A172 (cell line): ENCODE results near the gene PDS5A. TPM values are rescaled to one million over a fixed set of nuclear protein-coding genes. Genes with fewer than 3 reads are reported as not detected.
"Not testable (repeated sequence)": the region's sequence is repeated elsewhere in the genome, so short reads cannot be mapped to it uniquely, and the experiment has no call there.

ENCODE experiments used
- DNase-seq: peaks from one replicate; pipeline ENCODE4 v3.0.0-alpha.2; 2015; ENCODE audit warnings: low spot score
- total RNA-seq: library from RNA; depleted of rRNA; stranded (reverse); fragments of >200 nt; shearing (Covaris generic); gene quantifications from 2 replicates; pipeline ENCODE4 v1.2.3, GENCODE V29; 2014; rRNA removed

The PDS5A gene, protein sequence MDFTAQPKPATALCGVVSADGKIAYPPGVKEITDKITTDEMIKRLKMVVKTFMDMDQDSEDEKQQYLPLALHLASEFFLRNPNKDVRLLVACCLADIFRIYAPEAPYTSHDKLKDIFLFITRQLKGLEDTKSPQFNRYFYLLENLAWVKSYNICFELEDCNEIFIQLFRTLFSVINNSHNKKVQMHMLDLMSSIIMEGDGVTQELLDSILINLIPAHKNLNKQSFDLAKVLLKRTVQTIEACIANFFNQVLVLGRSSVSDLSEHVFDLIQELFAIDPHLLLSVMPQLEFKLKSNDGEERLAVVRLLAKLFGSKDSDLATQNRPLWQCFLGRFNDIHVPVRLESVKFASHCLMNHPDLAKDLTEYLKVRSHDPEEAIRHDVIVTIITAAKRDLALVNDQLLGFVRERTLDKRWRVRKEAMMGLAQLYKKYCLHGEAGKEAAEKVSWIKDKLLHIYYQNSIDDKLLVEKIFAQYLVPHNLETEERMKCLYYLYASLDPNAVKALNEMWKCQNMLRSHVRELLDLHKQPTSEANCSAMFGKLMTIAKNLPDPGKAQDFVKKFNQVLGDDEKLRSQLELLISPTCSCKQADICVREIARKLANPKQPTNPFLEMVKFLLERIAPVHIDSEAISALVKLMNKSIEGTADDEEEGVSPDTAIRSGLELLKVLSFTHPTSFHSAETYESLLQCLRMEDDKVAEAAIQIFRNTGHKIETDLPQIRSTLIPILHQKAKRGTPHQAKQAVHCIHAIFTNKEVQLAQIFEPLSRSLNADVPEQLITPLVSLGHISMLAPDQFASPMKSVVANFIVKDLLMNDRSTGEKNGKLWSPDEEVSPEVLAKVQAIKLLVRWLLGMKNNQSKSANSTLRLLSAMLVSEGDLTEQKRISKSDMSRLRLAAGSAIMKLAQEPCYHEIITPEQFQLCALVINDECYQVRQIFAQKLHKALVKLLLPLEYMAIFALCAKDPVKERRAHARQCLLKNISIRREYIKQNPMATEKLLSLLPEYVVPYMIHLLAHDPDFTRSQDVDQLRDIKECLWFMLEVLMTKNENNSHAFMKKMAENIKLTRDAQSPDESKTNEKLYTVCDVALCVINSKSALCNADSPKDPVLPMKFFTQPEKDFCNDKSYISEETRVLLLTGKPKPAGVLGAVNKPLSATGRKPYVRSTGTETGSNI (N-terminal part only)
- total RNA-seq = 59.2 and 79.2 TPM in 2 replicates

DNA sequence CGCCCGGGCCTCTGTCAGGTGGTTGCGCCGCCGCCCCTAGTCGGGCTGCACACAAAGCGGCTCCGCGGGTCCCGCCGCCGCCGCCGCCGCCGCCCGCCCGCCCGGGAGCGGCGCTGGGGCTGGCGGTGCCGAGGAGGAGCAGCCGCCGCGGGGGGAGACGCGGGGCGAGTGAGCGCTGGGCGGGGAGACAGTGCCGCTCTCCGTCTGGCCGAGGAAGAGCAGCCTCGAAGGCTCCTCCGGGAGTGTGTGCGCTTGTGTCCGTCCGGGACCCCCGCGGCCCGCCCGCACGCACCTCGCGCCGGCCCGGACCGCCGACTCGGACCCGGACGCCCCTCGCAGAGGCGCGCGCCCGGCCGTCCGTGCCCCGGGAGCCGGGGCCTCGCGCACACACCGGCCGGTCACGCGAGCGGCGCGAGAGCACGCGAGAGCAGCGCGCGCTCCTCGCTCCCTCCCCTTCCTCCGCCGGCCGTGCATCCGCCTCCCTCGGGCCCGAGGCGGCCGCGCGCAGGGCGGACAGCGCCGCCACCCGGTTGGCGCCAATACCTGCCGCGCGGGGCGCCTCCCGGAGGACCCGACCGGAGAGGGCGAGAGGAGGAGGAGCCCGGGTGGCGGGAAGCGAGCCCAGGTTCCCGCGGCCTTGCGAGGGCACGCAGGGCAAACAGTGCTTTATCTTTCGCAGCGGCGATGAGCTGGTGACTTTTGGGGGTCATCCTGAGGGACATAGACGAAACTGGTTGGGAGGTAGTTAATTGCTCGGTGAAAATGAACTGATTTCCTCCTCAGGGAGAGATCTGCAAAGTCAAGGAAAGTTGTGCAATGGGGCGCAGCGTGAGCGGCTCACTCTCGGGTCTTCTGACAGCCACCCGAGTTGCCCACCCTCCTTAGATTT, at the start of gene PDS5A:
TSS of gene PDS5A (minus strand) at position 423 of the 889 bp plus-strand sequence. CDS start 1,334 bp downstream, outside the sequence.
- peak; percentile 66 for DNase-seq

DNA sequence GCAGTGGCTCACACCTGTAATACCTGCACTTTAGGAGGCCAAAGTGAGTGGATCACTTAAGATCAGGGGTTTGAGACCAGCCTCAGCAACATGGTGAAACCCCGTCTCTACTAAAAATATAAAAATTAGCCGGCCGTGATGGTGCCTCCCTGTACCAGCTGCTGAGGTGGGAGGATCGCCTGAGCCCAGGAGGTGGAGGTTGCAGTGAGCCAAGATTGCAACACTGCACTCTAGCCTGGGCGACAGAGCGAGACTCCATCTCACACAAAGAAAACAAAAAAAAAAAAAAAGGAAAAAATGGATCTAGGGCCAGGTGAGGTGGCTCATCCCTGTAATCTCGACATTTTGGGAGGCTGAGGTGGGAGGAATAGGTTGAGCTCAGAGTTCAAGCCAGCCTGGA, 46.3 kb upstream of the PDS5A start:
- DNase-seq = not testable (repeated sequence)

DNA sequence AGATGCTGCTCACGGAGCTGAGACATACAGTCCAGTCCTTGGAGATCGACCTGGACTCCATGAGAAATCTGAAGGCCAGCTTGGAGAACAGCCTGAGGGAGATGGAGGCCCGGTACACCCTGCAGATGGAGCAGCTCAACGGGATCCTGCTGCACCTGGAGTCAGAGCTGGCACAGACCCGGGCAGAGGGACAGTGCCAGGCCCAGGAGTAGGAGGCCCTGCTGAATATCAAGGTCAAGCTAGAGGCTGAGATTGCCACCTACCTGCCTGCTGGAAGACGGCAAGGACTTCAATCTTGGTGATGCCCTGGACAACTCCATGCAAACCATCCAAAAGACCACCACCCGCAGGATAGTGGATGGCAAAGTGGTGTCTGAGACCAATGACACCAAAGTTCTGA, 43.4 kb upstream of the PDS5A start:
- not testable (repeated sequence) for DNase-seq

DNA sequence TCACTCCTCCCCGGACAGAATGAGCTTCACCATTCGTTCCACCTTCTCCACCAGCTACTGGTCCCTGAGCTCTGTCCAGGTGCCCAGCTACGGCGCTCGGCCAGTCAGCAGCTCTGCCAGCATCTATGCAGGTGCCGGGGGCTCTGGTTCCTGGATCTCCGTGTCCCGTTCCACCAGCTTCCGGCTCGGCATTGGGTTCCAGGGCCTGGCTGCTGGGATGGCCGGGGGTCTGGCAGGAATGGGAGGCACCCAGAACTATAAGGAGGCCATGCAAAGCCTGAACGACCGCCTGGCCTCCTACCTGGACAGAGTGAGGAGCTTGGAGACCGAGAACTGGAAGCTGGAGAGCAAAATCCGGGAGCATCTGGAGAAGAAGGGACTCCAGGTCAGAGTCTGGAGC, 42.5 kb upstream of the PDS5A start:
- DNase-seq = no peak

DNA sequence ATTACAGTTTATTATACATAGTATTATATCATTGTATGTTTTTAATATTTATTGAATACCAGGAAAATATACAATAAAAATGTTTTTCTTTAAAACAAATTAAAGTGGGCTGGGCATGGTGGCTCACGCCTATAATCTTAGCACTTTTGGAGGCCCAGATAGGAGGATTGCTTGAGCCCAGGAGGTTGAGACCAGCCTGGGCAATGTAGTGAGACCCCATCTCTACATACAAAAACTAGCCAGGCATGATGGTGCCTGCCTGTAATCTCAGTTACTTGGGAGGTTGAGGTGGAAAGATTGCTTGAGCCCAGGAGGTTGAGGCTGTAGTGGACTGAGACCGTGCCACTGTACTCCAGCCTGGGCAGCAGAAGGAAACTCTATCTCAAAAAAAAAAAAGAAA, 38.3 kb upstream of the PDS5A start:
- no peak for DNase-seq

DNA sequence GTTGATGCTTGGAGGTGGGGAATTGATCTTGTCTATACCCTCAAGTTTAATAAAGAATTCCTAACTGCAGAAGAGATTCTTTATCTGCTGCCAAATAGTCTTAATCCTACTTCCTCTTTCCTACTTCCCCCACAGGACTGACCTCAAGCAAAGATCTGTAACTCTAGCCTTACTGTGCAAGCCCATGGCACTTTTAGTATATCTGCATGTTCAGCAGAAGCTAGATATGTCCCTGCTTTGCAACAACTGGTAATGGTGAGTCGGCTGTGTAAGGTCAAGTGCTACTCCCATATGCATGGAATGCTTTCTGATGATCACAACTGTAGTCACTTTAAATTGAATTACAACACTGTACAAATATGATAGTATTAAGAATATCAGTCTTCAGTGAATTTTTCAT, 26.3 kb upstream of the PDS5A start:
- no peak for DNase-seq

DNA sequence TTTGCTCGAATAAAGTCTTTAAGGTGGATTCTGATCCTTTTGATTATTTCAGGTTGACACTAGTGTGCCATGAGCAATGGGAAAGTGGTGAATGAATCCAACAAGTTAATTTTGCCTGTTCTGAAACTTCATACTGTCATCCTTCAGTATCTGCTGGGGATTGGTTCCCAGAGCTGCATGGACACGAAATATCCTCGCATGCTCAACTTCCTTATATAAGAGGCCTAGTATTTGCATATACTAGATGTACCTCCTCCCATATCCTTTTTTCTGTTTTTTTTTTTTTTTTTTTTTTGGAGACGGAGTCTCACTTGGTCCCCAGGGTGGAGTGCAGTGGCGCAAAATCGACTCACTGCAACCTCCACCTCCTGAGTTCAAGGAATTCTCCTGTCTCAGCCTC, 23.0 kb upstream of the PDS5A start:
- DNase-seq = no peak

DNA sequence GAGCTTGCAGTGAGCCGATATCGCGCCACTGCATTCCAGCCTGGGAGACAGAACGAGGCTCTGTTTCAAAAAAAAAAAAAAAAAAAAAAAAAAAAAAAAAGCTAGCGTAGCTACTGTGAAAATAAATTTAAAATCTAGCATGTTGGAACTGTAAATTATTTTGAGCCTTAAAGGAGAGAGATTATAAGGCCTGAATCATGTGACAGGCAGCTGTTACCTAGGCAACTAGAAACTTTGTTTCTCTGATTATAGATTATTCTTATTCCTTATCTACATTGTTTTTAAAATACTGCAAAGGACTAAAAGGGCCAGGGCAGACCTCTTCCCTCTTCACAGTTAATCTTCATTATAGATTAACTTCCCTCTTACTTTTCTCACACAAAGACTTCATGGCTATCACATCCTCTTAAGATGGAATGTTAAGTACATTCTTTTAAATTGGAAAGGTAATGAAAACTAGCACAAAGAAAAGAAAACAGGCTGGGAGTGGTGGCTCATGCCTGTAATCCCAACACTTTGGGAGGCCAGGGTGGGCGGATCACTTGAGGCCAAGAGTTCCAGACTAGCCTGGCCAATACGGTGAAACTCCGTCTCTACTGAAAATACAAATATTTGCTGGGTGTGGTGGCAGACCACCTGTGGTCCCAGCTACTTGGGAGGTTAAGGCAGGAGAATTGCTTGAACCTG, 21.1 kb upstream of the PDS5A start:
- no peak for DNase-seq

DNA sequence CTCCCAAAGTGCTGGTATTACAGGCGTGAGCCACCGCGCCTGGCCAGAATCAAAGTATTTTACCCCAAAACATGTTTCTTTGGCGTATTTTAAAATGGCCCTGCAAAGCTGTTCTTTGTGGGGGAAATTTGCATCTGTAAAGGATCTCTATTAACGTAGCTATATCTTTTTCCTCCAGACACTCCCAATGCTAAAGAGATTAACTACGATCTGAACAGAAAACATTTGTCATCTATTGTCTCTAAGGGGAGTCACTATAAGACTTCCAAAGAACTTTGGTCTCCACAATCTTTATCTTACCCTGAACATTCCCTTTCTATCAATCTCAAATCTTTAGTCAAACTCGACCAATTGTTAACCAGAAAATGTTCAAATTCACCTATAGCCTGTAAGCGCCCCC, 19.1 kb upstream of the PDS5A start:
- no peak for DNase-seq

DNA sequence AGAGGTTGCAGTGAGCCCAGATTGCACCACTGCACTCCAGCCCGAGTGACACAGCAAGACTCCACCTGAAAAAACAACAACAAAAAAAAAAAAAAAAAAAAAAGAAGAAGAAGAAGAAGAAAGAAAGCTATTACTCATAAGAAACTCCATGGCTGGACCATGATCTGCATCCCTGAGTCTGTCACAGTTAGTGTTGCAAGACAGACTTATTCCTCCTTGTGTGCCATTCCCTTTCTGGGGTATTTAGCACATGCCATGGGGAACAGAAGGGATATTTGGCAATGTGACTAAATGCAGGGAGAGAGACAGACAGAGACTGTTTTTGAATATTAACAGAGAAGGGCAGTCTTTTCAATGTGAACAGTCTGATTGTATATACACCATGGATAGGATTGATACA, 16.7 kb upstream of the PDS5A start:
- DNase-seq = no peak

DNA sequence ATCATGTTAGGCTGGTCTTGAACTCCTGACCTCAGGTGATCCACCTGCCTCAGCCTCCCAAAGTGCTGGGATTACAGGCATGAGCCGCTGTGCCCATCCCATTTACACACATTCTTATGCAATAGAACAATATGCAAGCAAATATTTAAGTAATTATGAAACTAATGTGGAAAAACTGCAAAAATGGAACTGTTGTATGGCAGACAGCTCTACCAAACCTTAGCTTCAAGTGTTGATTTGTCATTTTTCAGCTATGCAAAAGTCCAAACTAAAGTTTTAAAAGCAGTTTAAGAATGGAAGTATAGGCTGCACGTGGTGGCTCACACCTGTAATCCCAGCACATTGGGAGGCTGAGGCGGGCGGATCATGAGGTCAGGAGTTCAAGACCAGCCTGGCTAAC, 11.7 kb upstream of the PDS5A start:
- DNase-seq = not testable (repeated sequence)

DNA sequence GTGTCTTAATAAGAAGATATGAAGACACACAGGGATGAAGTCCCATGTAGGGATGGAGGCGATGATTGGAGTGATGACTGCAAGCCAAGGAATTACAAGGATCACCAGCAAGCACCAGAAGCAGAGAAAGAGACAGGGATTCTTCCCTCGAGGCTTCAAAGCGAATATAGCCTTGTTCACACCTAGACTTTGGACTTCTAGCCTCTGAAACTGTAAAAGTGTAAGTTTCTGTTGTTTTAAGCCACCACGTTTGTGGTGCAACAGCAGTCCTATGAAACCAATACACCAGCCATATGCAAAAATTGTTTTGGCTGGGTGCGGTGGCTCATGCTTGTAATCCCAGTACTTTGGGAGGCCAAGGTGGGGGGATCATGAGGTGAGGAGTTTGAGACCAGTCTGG, 9.8 kb upstream of the PDS5A start:
- DNase-seq = no peak

DNA sequence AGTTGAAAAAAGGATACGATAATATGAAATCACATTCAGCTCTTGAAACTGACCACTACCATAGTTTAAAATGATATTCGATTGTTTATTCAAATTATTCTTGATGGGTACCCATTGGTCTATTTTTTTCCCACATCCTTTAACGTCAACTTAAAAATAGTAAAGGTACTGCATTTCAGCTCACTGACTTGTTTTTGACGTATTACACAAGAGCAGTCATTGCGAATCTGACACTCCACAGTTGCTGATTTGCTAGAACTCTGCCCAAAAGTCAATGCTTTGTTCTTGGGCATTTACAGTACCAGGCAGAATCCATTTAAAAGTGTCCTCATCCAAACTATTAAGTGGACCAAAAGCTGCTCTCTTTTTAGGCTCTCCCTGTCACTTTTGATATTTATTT, 1.2 kb upstream of the PDS5A start:
- DNase-seq = no peak

DNA sequence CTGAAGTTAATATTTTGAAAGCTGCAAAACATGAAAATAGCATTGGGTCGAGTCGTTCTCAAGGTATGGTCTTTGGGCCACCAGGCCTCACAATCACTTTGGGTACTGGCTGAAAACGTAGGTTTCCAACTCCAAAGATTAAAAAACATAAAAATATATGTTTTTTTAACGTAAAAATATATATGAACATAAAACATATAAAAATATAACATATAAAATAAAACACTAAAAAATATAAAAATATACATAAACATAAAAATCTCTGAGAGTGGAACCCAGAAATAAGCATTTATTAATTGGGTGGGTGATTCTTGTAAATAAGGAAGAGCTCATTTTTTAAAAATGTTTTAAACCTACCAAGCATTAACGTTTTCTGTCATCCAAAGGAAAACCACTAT, 666 bp upstream of the PDS5A start:
- DNase-seq = no peak

DNA sequence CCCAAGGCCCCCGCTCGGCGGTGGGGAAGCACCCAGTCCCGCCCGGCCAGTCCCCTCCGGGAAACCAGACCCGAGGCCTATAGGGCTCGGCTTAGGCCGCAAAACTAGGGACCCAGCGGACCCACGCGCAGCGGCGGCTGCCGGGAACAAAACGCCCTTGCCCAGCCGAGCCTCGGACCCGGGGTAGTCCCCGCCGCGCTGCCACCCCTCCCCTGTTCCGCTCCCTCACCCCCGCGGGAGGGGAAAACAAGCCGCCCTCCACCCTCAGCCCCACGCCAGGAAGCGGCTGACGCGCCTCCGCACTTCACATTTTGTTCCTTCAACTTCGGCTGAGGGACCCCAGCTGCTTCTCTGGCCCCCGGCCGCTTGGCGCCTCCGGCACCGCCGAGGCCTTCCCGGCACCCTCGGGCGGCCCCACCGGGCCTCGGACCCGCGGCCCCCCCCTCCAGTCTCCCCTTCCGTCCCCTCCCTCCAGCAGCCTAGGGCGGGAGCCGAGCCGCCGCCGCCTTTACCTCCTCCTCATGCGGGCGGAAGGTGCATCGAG, 694 bp downstream of the PDS5A start:
- no peak for DNase-seq

DNA sequence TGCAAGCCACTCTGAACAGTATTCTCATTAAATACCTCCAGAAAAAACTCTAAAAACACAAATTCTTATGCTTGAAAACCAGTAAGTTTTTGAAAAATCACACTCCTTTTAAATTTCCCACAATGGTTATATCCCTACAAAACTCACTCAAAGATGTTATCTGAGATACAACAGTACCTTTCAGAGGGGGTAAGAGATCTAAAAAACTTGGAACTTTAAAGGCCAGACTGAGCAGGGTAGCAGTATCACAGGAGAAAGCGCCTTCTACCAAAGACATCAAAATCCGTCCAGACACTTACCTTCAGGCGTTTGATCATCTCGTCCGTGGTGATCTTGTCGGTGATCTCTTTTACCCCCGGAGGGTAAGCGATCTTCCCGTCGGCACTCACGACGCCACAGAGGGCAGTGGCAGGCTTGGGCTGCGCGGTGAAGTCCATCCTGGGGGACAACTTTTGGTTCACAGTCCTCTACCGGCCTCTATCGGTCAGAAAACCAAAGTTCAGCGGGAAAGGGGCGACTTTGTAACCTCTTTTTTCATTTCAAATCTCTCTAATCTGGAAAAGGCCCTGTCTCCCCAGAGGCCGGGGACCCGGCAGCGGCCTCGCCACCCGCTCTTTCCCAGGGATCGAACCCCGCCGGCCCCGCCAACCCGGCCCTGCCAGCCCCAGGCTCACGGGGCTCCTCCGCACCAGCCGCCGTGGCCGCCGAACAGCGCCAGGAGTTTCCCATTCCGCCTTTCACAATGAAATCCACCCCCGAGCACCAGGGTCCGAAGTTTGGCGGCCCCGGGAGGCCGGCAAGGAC, 1.4 kb downstream of the PDS5A start:
- peak; percentile 75 for DNase-seq

DNA sequence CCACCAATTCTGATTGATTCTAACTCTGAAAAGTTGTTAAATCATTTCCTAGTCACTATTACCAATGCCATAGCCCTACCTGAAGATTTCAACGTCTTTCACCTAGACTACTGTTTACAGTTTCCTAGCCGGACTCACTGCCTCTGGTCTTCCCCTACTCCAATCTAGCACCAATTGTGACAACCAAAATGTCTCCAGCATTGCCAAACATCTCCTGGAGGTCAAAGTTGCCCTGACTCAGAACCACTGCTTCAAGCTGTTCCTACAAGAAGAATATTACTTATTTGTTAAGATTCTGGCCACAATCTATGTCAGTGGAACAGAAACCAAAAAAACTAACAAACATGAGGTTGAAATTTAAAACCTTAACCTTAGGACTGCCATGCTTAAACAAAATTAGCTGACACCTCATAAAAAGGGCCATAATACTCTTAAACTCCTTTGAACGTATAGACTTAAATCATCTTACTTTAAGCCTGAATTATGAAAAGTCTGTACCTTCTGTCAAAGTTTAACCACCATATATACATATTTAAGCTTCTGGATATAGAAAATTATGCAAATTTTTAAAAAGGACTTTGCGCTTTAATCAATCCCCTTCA, 2.1 kb downstream of the PDS5A start:
- no peak for DNase-seq

DNA sequence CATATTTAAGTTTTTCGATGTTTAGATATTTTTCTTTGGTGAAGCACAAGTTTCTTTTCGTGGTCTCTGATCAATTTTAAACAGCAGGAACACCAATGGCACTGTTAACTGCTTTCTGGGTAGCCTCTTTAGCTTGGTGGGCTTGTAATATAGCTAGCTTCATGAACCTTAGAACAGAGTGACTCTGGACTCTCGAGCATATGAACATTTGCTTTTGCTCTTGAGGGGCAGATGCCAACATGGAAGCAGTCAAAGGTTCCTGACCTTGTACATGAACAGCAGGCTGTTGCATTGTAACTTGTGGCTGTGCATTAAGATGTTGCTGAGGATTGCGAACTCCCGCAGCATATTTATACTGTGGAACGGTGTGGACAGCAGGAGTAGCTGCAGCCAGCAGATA, 4.7 kb downstream of the PDS5A start:
- not testable (repeated sequence) for DNase-seq
